Osteoblast (primary cell): ENCODE results near the gene TMEM196. TPM values are rescaled to one million over a fixed set of nuclear protein-coding genes. Genes with fewer than 3 reads are reported as not detected.

ENCODE experiments used
- DNase-seq: peaks from one replicate; pipeline ENCODE4 v3.0.0; 2011; ENCODE audit warnings: low spot score, mixed read lengths; ENCODE audit not compliant: insufficient read length; ENCODE audit errors: missing footprints
- H2AFZ ChIP-seq: 2 replicates; pipeline ENCODE4 v1.6.0; 2011; ENCODE audit warnings: mild to moderate bottlenecking, low read length
- H3K27ac ChIP-seq: 2 replicates; pipeline ENCODE4 v1.5.1; 2011; ENCODE audit warnings: mild to moderate bottlenecking, low read depth, low read length, moderate library complexity
- H3K27me3 ChIP-seq: 2 replicates; pipeline ENCODE4 v1.6.0; 2012; ENCODE audit warnings: mild to moderate bottlenecking, control low read depth, inconsistent platforms, low read length, moderate library complexity; ENCODE audit not compliant: insufficient read depth
- H3K36me3 ChIP-seq: 2 replicates; pipeline ENCODE4 v1.5.1; 2011; ENCODE audit warnings: mild to moderate bottlenecking, low read length, control low read depth, moderate library complexity; ENCODE audit not compliant: insufficient read depth
- H3K4me1 ChIP-seq: 2 replicates; pipeline ENCODE4 v1.5.1; 2011; ENCODE audit warnings: mild to moderate bottlenecking, low read length, control low read depth, moderate library complexity; ENCODE audit not compliant: insufficient read depth
- H3K4me2 ChIP-seq: 2 replicates; pipeline ENCODE4 v1.6.0; 2011; ENCODE audit warnings: mild to moderate bottlenecking, low read length; ENCODE audit not compliant: insufficient read depth
- H3K4me3 ChIP-seq: fragments of 200-600 bp; sonication (generic); 3 replicates; pipeline ENCODE4 v1.5.1; 2012; ENCODE audit warnings: mild to moderate bottlenecking, low read length, inconsistent platforms; ENCODE audit not compliant: insufficient read depth
- H3K79me2 ChIP-seq: 2 replicates; pipeline ENCODE4 v1.6.0; 2012; ENCODE audit warnings: mild to moderate bottlenecking, low read length, control low read depth, inconsistent platforms; ENCODE audit not compliant: insufficient read depth
- H3K9me3 ChIP-seq: 2 replicates; pipeline ENCODE4 v1.5.1; 2011; ENCODE audit warnings: low read depth, low read length, control low read depth
- H4K20me1 ChIP-seq: 2 replicates; pipeline ENCODE4 v1.6.0; 2012; ENCODE audit warnings: mild to moderate bottlenecking, low read length, control low read depth; ENCODE audit not compliant: insufficient read depth
- total RNA-seq: library from RNA; depleted of rRNA; stranded (reverse); fragments of >200 nt; gene quantifications from 2 replicates; pipeline ENCODE4 v1.2.3, GENCODE V29; 2012
- TF ChIP-seq, protein P1 (sequence below): IDR thresholded peaks from 2 replicates; pipeline ENCODE4 v1.5.1; 2011; ENCODE audit warnings: mild to moderate bottlenecking, low read depth, low read length, moderate library complexity; ENCODE audit errors: extremely low read depth

TMEM196 gene
- total RNA-seq, 1 donor = not detected

DNA sequence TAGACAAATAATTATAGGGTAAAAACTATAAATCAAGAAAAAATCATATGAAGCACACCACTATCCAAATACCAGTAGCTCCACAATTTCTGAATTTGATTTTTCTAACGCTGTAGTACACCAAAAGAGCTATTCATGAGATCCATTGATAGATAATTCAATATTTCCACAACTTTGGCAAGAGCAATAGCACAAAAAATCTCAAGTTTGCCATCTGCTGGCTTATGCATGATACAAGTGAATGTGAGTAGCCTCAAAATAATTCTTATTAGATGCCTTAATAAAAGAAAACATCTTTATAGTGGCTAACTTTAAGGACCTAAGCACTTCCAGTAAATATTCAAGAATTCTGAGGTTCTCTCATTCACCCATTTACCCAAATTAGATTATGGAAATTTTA lies 2.2 kb upstream of the TMEM196 start:
- H4K20me1 ChIP-seq = no peaks in the 10 kb centered on the region
- H3K9me3 ChIP-seq = peaks cover 2% of the 10 kb centered on the region
- no peak overlapping the region for H3K4me2 ChIP-seq
- no peak overlapping the region for H3K27ac ChIP-seq
- no peak overlapping the region for H3K4me3 ChIP-seq
- H3K4me1 ChIP-seq = no peaks in the 10 kb centered on the region
- DNase-seq = no peak
- H3K36me3 ChIP-seq = no peaks in the 10 kb centered on the region
- H3K27me3 ChIP-seq = peaks cover 11% of the 10 kb centered on the region
- no peak overlapping the region for H2AFZ ChIP-seq
- no peaks in the 10 kb centered on the region for H3K79me2 ChIP-seq
- TF ChIP-seq, protein P1, sequence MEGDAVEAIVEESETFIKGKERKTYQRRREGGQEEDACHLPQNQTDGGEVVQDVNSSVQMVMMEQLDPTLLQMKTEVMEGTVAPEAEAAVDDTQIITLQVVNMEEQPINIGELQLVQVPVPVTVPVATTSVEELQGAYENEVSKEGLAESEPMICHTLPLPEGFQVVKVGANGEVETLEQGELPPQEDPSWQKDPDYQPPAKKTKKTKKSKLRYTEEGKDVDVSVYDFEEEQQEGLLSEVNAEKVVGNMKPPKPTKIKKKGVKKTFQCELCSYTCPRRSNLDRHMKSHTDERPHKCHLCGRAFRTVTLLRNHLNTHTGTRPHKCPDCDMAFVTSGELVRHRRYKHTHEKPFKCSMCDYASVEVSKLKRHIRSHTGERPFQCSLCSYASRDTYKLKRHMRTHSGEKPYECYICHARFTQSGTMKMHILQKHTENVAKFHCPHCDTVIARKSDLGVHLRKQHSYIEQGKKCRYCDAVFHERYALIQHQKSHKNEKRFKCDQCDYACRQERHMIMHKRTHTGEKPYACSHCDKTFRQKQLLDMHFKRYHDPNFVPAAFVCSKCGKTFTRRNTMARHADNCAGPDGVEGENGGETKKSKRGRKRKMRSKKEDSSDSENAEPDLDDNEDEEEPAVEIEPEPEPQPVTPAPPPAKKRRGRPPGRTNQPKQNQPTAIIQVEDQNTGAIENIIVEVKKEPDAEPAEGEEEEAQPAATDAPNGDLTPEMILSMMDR = no peak

DNA sequence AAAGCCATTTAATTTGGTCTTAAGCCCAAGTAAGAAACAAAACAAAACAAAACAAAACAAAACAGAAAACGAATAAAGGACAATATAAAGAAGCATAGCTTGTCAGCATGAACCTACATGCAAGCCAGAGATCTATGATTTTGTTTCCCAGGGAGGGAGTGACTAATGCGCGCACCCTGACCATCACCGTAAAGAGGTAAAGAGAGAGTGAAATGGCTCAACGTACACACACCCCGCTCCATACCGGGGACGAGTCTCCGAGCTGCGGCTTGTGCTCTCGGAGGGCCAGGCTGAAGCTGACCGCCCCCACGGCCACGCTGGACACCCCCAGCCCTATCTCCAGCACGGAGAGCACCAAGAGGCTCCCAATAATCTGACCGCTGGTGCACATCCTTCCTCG lies 1.1 kb downstream of the TMEM196 start:
- Histone ChIP-seq H2AFZ (no peak overlapping the region), H3K79me2 (no peaks in the 10 kb centered on the region), H3K27me3 (peaks cover 11% of the 10 kb centered on the region), H3K4me2 (peak overlapping the region; percentile 16), H3K4me3 (no peak overlapping the region), H4K20me1 (no peaks in the 10 kb centered on the region), H3K27ac (no peak overlapping the region), H3K9me3 (no peaks in the 10 kb centered on the region), H3K4me1 (no peaks in the 10 kb centered on the region), H3K36me3 (no peaks in the 10 kb centered on the region)
- no peak for DNase-seq
- TF ChIP-seq, protein P1 = no peak

DNA sequence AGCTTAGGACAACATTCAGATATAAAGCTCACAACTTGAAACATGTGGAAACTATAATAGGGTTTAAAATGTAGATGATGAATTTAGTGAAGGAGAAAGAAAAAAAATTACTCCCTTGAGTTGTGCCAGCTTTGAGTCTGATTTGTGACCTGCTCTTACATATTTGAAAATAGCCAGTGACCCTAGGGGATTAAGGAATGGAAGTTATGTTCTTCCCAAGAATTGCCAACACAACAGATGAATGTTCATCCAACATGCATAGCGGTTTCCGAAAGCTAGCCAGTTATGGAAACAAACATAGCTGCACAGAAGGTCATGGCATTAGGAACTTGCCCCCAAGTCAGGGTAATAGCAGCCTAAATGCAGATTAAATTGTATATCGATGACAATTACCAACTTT lies 10.8 kb downstream of the TMEM196 start:
- no peak overlapping the region for H3K27ac ChIP-seq
- TF ChIP-seq, protein P1 = no peak
- no peak overlapping the region for H2AFZ ChIP-seq
- H3K4me3 ChIP-seq = no peak overlapping the region
- peak overlapping the region; percentile 38 for H3K4me2 ChIP-seq
- no peaks in the 10 kb centered on the region for H3K79me2 ChIP-seq
- H3K36me3 ChIP-seq = no peaks in the 10 kb centered on the region
- H3K27me3 ChIP-seq = no peaks in the 10 kb centered on the region
- H3K4me1 ChIP-seq = no peaks in the 10 kb centered on the region
- no peak for DNase-seq
- H4K20me1 ChIP-seq = no peaks in the 10 kb centered on the region
- no peaks in the 10 kb centered on the region for H3K9me3 ChIP-seq

DNA sequence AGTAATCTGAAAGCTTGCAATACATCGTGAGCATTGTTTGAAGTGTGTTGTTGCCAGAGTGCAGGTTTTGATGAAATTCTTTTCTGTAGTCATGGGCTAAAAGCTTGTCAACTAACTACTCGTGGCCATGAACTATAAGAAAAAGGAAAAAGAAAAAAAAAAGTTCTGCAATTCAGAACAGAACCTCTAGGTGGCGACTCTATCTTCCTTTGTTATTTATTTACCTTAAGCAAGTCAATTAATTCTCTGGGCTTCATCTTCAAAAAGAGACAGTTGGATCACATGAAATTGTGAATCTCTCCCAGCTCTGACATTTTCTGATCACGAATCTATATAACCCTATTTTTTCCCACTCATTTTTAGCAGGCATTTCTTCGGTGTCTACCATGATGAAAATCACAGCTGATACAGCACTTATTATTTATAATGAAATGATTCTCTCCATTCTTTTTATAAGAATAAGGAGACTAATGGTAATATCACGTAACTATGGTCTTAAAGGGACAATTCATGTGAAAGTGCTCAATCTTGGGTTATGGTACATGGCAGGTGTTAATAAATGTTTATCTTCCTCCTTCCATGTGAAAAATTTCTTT lies 18.8 kb downstream of the TMEM196 start:
- no peaks in the 10 kb centered on the region for H3K79me2 ChIP-seq
- no peaks in the 10 kb centered on the region for H3K9me3 ChIP-seq
- TF ChIP-seq, protein P1 = peak; percentile 70
- H3K27me3 ChIP-seq = no peaks in the 10 kb centered on the region
- H3K4me3 ChIP-seq = no peak overlapping the region
- no peak overlapping the region for H3K27ac ChIP-seq
- no peak for DNase-seq
- H3K4me2 ChIP-seq = no peak overlapping the region
- H3K4me1 ChIP-seq = no peaks in the 10 kb centered on the region
- no peak overlapping the region for H2AFZ ChIP-seq
- H4K20me1 ChIP-seq = no peaks in the 10 kb centered on the region
- H3K36me3 ChIP-seq = no peaks in the 10 kb centered on the region
